Osteoblast (primary cell): Measurements from ENCODE around the gene SH3BP5L. TPM values are rescaled to one million over a fixed set of nuclear protein-coding genes. Genes with fewer than 3 reads are reported as not detected.
A peak's percentile ranks its signal among the peaks of the same experiment; 100 is the strongest.

Experiments used
- DNase-seq: peaks from one replicate; pipeline ENCODE4 v3.0.0; 2011; ENCODE audit warnings: low spot score, mixed read lengths; ENCODE audit not compliant: insufficient read length; ENCODE audit errors: missing footprints
- H2AFZ ChIP-seq: 2 replicates; pipeline ENCODE4 v1.6.0; 2011; ENCODE audit warnings: mild to moderate bottlenecking, low read length
- H3K27ac ChIP-seq: 2 replicates; pipeline ENCODE4 v1.5.1; 2011; ENCODE audit warnings: mild to moderate bottlenecking, low read depth, low read length, moderate library complexity
- H3K27me3 ChIP-seq: 2 replicates; pipeline ENCODE4 v1.6.0; 2012; ENCODE audit warnings: mild to moderate bottlenecking, control low read depth, inconsistent platforms, low read length, moderate library complexity; ENCODE audit not compliant: insufficient read depth
- H3K36me3 ChIP-seq: 2 replicates; pipeline ENCODE4 v1.5.1; 2011; ENCODE audit warnings: mild to moderate bottlenecking, low read length, control low read depth, moderate library complexity; ENCODE audit not compliant: insufficient read depth
- H3K4me1 ChIP-seq: 2 replicates; pipeline ENCODE4 v1.5.1; 2011; ENCODE audit warnings: mild to moderate bottlenecking, low read length, control low read depth, moderate library complexity; ENCODE audit not compliant: insufficient read depth
- H3K4me2 ChIP-seq: 2 replicates; pipeline ENCODE4 v1.6.0; 2011; ENCODE audit warnings: mild to moderate bottlenecking, low read length; ENCODE audit not compliant: insufficient read depth
- H3K4me3 ChIP-seq: fragments of 200-600 bp; sonication (generic); 3 replicates; pipeline ENCODE4 v1.5.1; 2012; ENCODE audit warnings: mild to moderate bottlenecking, low read length, inconsistent platforms; ENCODE audit not compliant: insufficient read depth
- H3K79me2 ChIP-seq: 2 replicates; pipeline ENCODE4 v1.6.0; 2012; ENCODE audit warnings: mild to moderate bottlenecking, low read length, control low read depth, inconsistent platforms; ENCODE audit not compliant: insufficient read depth
- H3K9me3 ChIP-seq: 2 replicates; pipeline ENCODE4 v1.5.1; 2011; ENCODE audit warnings: low read depth, low read length, control low read depth
- H4K20me1 ChIP-seq: 2 replicates; pipeline ENCODE4 v1.6.0; 2012; ENCODE audit warnings: mild to moderate bottlenecking, low read length, control low read depth; ENCODE audit not compliant: insufficient read depth
- CTCF ChIP-seq: IDR thresholded peaks from 2 replicates; pipeline ENCODE4 v1.5.1; 2011; ENCODE audit warnings: mild to moderate bottlenecking, low read depth, low read length, moderate library complexity; ENCODE audit errors: extremely low read depth
- total RNA-seq: library from RNA; depleted of rRNA; stranded (reverse); fragments of >200 nt; gene quantifications from 2 replicates; pipeline ENCODE4 v1.2.3, GENCODE V29; 2012

Gene SH3BP5L
- total RNA-seq, 1 donor, result 25.3 TPM

GRCh38 chr1:248812736-248813425 lies 12.8 kb downstream of the SH3BP5L start:
- no peak for TF ChIP-seq CTCF
- Histone ChIP-seq H3K27ac (no peak overlapping the region), H4K20me1 (peaks cover 32% of the 10 kb centered on the region), H3K4me3 (no peak overlapping the region), H3K9me3 (no peaks in the 10 kb centered on the region), H3K4me2 (no peak overlapping the region), H3K36me3 (peaks cover 42% of the 10 kb centered on the region), H3K4me1 (peaks cover 12% of the 10 kb centered on the region), H2AFZ (no peak overlapping the region), H3K27me3 (no peaks in the 10 kb centered on the region), H3K79me2 (peaks cover 23% of the 10 kb centered on the region)
- peak; percentile 58 for DNase-seq

GRCh38 chr1:248811514-248812490 lies 13.9 kb downstream of the SH3BP5L start:
- Histone ChIP-seq H3K4me2 (no peak overlapping the region), H3K27ac (no peak overlapping the region), H3K27me3 (no peaks in the 10 kb centered on the region), H4K20me1 (peaks cover 26% of the 10 kb centered on the region), H3K36me3 (peaks cover 39% of the 10 kb centered on the region), H3K79me2 (peaks cover 12% of the 10 kb centered on the region), H2AFZ (no peak overlapping the region), H3K9me3 (no peaks in the 10 kb centered on the region), H3K4me3 (no peak overlapping the region), H3K4me1 (peaks cover 12% of the 10 kb centered on the region)
- DNase-seq, result peak; percentile 71
- no peak for TF ChIP-seq CTCF

- no peak overlapping the region for H3K27ac ChIP-seq
- H3K4me2 ChIP-seq, result peak overlapping the region; percentile 47
- H3K36me3 ChIP-seq, result peaks cover 35% of the 10 kb centered on the region
- no peaks in the 10 kb centered on the region for H3K9me3 ChIP-seq
- H4K20me1 ChIP-seq, result peaks cover 23% of the 10 kb centered on the region
- DNase-seq, result peak; percentile 95
- H3K4me1 ChIP-seq, result peaks cover 12% of the 10 kb centered on the region
- TF ChIP-seq CTCF, result no peak
- H3K79me2 ChIP-seq, result peaks cover 4% of the 10 kb centered on the region
- no peaks in the 10 kb centered on the region for H3K27me3 ChIP-seq
- no peak overlapping the region for H3K4me3 ChIP-seq
- no peak overlapping the region for H2AFZ ChIP-seq
These were observed 14.8 kb downstream of the SH3BP5L start for GRCh38 chr1:248810727-248811513.
